Mucosa of rectum (tissue), 2 donors: Measurements from ENCODE around the gene CLSTN1.

Experiments
- H3K27ac ChIP-seq, 2 donors: one replicate each; pipeline ENCODE4 v1.7.0; 2013; ENCODE audit warnings: inconsistent platforms in 2 of 2, low read depth in 2 of 2, low read length in 2 of 2
- H3K27me3 ChIP-seq, 2 donors: one replicate each; pipeline ENCODE4 v1.7.0; 2013; ENCODE audit warnings: low read length in 2 of 2; ENCODE audit not compliant: control insufficient read depth in 2 of 2, insufficient read depth in 2 of 2
- H3K36me3 ChIP-seq, 2 donors: one replicate each; pipeline ENCODE4 v1.7.0; 2013; ENCODE audit warnings: low read length in 2 of 2; ENCODE audit not compliant: control insufficient read depth in 2 of 2, insufficient read depth in 2 of 2
- H3K4me1 ChIP-seq, 2 donors: one replicate each; pipeline ENCODE4 v1.7.0; 2013; ENCODE audit warnings: low read length in 2 of 2, mild to moderate bottlenecking in 1 of 2; ENCODE audit not compliant: control insufficient read depth in 2 of 2, insufficient read depth in 2 of 2
- H3K4me3 ChIP-seq, 2 donors: one replicate each; pipeline ENCODE4 v1.7.0; 2013; ENCODE audit warnings: low read length in 2 of 2
- H3K9ac ChIP-seq, 2 donors: one replicate each; pipeline ENCODE4 v1.7.0; 2013; ENCODE audit warnings: low read length in 2 of 2, low read depth in 1 of 2, mild to moderate bottlenecking in 1 of 2
- H3K9me3 ChIP-seq, 2 donors: one replicate each; pipeline ENCODE4 v1.7.0; 2013; ENCODE audit warnings: low read length in 2 of 2; ENCODE audit not compliant: control insufficient read depth in 2 of 2
- donor health status: healthy.
- donor health status: Normal muscosa, but diverticular disease.

CLSTN1 gene

GRCh38 chr1:9726905-9727595, 96.7 kb downstream of the CLSTN1 start:
- no peaks in the 10 kb centered on the region for H3K9me3 ChIP-seq
- H3K36me3 ChIP-seq: peaks cover 38 to 53% of the 10 kb centered on the region in 2 donors
- no peak overlapping the region for H3K27ac ChIP-seq
- H3K27me3 ChIP-seq: no peaks in the 10 kb centered on the region
- no peaks in the 10 kb centered on the region for H3K4me1 ChIP-seq
- no peak overlapping the region for H3K4me3 ChIP-seq
- no peak overlapping the region for H3K9ac ChIP-seq

GRCh38 chr1:9726406-9726805, 97.4 kb downstream of the CLSTN1 start:
- Histone ChIP-seq H3K4me3 (no peak overlapping the region), H3K9ac (no peak overlapping the region), H3K9me3 (no peaks in the 10 kb centered on the region), H3K36me3 (peaks cover 33 to 50% of the 10 kb centered on the region in 2 donors), H3K27ac (no peak overlapping the region), H3K27me3 (no peaks in the 10 kb centered on the region), H3K4me1 (peaks cover 0 to 2% of the 10 kb centered on the region in 2 donors)

- H3K27ac ChIP-seq: no peak overlapping the region
- no peak overlapping the region for H3K4me3 ChIP-seq
- H3K27me3 ChIP-seq: no peaks in the 10 kb centered on the region
- H3K4me1 ChIP-seq: peaks cover 0 to 2% of the 10 kb centered on the region in 2 donors
- H3K9ac ChIP-seq: no peak overlapping the region
- no peaks in the 10 kb centered on the region for H3K9me3 ChIP-seq
- peaks cover 18 to 40% of the 10 kb centered on the region in 2 donors for H3K36me3 ChIP-seq
Observed at GRCh38 chr1:9724706-9725476, 98.9 kb downstream of the CLSTN1 start.

- no peak overlapping the region for H3K9ac ChIP-seq
- H3K36me3 ChIP-seq: peaks cover 12 to 33% of the 10 kb centered on the region in 2 donors
- H3K27me3 ChIP-seq: no peaks in the 10 kb centered on the region
- H3K4me3 ChIP-seq: no peak overlapping the region
- peaks cover under 1 to 3% of the 10 kb centered on the region in 2 donors for H3K4me1 ChIP-seq
- H3K27ac ChIP-seq: no peak overlapping the region
- H3K9me3 ChIP-seq: no peaks in the 10 kb centered on the region
Observed at GRCh38 chr1:9723926-9724325, 99.8 kb downstream of the CLSTN1 start.

GRCh38 chr1:9723068-9723805, 100.5 kb downstream of the CLSTN1 start:
- no peaks in the 10 kb centered on the region for H3K9me3 ChIP-seq
- no peak overlapping the region for H3K4me3 ChIP-seq
- no peaks in the 10 kb centered on the region for H3K27me3 ChIP-seq
- H3K4me1 ChIP-seq: peaks cover 6 to 7% of the 10 kb centered on the region in 2 donors
- H3K36me3 ChIP-seq: peaks cover 11 to 31% of the 10 kb centered on the region in 2 donors
- no peak overlapping the region for H3K9ac ChIP-seq
- no peak overlapping the region for H3K27ac ChIP-seq

- no peak overlapping the region for H3K27ac ChIP-seq
- peaks cover 10 to 31% of the 10 kb centered on the region in 2 donors for H3K36me3 ChIP-seq
- H3K4me3 ChIP-seq: no peak overlapping the region
- H3K4me1 ChIP-seq: peaks cover 6 to 12% of the 10 kb centered on the region in 2 donors
- H3K9me3 ChIP-seq: no peaks in the 10 kb centered on the region
- no peaks in the 10 kb centered on the region for H3K27me3 ChIP-seq
- no peak overlapping the region for H3K9ac ChIP-seq
Observed at GRCh38 chr1:9722378-9722749, 101.4 kb downstream of the CLSTN1 start.

- Histone ChIP-seq H3K36me3 (peaks cover 8 to 31% of the 10 kb centered on the region in 2 donors), H3K27ac (no peak overlapping the region), H3K27me3 (no peaks in the 10 kb centered on the region)
Observed at GRCh38 chr1:9721606-9722377, 102.0 kb downstream of the CLSTN1 start.

GRCh38 chr1:9720785-9721605, 102.8 kb downstream of the CLSTN1 start:
- no peak overlapping the region for H3K9ac ChIP-seq
- H3K9me3 ChIP-seq: no peaks in the 10 kb centered on the region
- H3K27me3 ChIP-seq: no peaks in the 10 kb centered on the region
- no peak overlapping the region for H3K27ac ChIP-seq
- H3K4me3 ChIP-seq: no peak overlapping the region
- peaks cover 8 to 31% of the 10 kb centered on the region in 2 donors for H3K36me3 ChIP-seq
- peaks cover 6 to 12% of the 10 kb centered on the region in 2 donors for H3K4me1 ChIP-seq

More at GRCh38 chr1:9721606-9722377, 102.0 kb downstream of the CLSTN1 start:
- H3K4me3 ChIP-seq: no peak overlapping the region
- H3K9ac ChIP-seq: no peak overlapping the region
- no peaks in the 10 kb centered on the region for H3K9me3 ChIP-seq
- peaks cover 6 to 12% of the 10 kb centered on the region in 2 donors for H3K4me1 ChIP-seq
